Loucy (cell line): ENCODE results near the gene SIK3.

Source experiments
- CTCF ChIP-seq: fragments of 200-600 bp; sonication (generic); conservative IDR thresholded peaks from 2 replicates; pipeline ENCODE4 v1.5.1; 2014; ENCODE audit warnings: mild to moderate bottlenecking, antibody characterized with exemption, low read length
- EZH2phosphoT487 ChIP-seq: fragments of 200-600 bp; IDR thresholded peaks from 2 replicates; pipeline ENCODE4 v1.6.1; 2018; ENCODE audit warnings: antibody characterized with exemption, mild to moderate bottlenecking, moderate library complexity, borderline replicate concordance

- TF ChIP-seq CTCF = no peak
- no peak for TF ChIP-seq EZH2phosphoT487
Measured at GRCh38 chr11:116813170-116813569, 285.1 kb downstream of the SIK3 start.
